OCI-LY7 (cell line): ENCODE results near the gene FAM47E. TPM values are rescaled to one million over a fixed set of nuclear protein-coding genes. Genes with fewer than 3 reads are reported as not detected.

ENCODE experiments used
- BruUV-seq: library from RNA; stranded (reverse); fragments of 400-500 nt; replicated peaks from 2 replicates; lab custom pipeline; 2021; lab: Mats Ljungman, UMichigan
- CTCF ChIA-PET: fragments of 300-600 bp; sonication (Branson Sonifier 250); formaldehyde crosslinking; loops from one replicate; lab custom pipeline; 2022; ENCODE audit warnings: antibody characterized with exemption; ENCODE audit not compliant: unreplicated experiment; lab: Charles Lee
- POLR2A ChIA-PET: fragments of 300-600 bp; sonication (Branson Sonifier 250); formaldehyde crosslinking; loops from one replicate; lab custom pipeline; 2022; ENCODE audit warnings: antibody characterized with exemption; lab: Charles Lee
- DNase-seq: peaks from one replicate; pipeline ENCODE4 v3.0.0-alpha.2; 2015; ENCODE audit warnings: low spot score
- H2AFZ ChIP-seq: fragments of 200-600 bp; sonication (generic), shearing (Covaris generic); 2 replicates; pipeline ENCODE4 v1.6.1; 2014; ENCODE audit warnings: mild to moderate bottlenecking, antibody characterized with exemption, low read length, moderate library complexity
- H3K27ac ChIP-seq: fragments of 200-600 bp; sonication (generic); 2 replicates; pipeline ENCODE4 v1.5.1; 2014; ENCODE audit warnings: mixed run types, low read depth, mild to moderate bottlenecking, moderate library complexity, low read length, inconsistent platforms; ENCODE audit not compliant: poor library complexity, severe bottlenecking
- H3K36me3 ChIP-seq: fragments of 200-600 bp; sonication (generic); 2 replicates; pipeline ENCODE4 v1.6.1; 2014; ENCODE audit warnings: mild to moderate bottlenecking, antibody characterized with exemption, low read length, moderate library complexity, mixed read lengths; ENCODE audit not compliant: insufficient read depth
- H3K4me1 ChIP-seq: fragments of 200-600 bp; sonication (generic); 2 replicates; pipeline ENCODE4 v1.5.1; 2014; ENCODE audit warnings: mild to moderate bottlenecking, low read length; ENCODE audit not compliant: insufficient read depth, poor library complexity, severe bottlenecking
- H3K4me2 ChIP-seq: fragments of 200-600 bp; sonication (generic); 2 replicates; pipeline ENCODE4 v1.6.1; 2014; ENCODE audit warnings: mild to moderate bottlenecking, low read length
- H3K4me3 ChIP-seq: fragments of 200-600 bp; sonication (generic); 2 replicates; pipeline ENCODE4 v1.5.1; 2014; ENCODE audit warnings: mild to moderate bottlenecking, low read depth, low read length; ENCODE audit not compliant: poor library complexity, severe bottlenecking
- H3K79me2 ChIP-seq: fragments of 200-600 bp; sonication (generic); 2 replicates; pipeline ENCODE4 v1.6.1; 2016; ENCODE audit warnings: low read depth, mild to moderate bottlenecking, low read length, moderate library complexity, mixed read lengths; ENCODE audit not compliant: insufficient read depth
- H3K9me2 ChIP-seq: fragments of 200-600 bp; sonication (generic); 2 replicates; pipeline ENCODE4 v1.6.1; 2016; ENCODE audit warnings: mild to moderate bottlenecking, low read length, mixed read lengths; ENCODE audit not compliant: insufficient read depth
- H3K9me3 ChIP-seq: fragments of 200-600 bp; sonication (generic); 2 replicates; pipeline ENCODE4 v1.6.1; 2014; ENCODE audit warnings: mild to moderate bottlenecking, mixed run types, low read length, mixed read lengths
- H4K20me1 ChIP-seq: fragments of 200-600 bp; sonication (generic); 2 replicates; pipeline ENCODE4 v1.6.1; 2014; ENCODE audit warnings: mild to moderate bottlenecking, antibody characterized with exemption, low read length, moderate library complexity, mixed read lengths; ENCODE audit not compliant: insufficient read depth
- CTCF ChIP-seq: fragments of 200-600 bp; sonication (generic); conservative IDR thresholded peaks from 2 replicates; pipeline ENCODE4 v1.5.1; 2014; ENCODE audit warnings: mild to moderate bottlenecking, antibody characterized with exemption, low read length, moderate library complexity, mixed read lengths
- EZH2phosphoT487 ChIP-seq: fragments of 200-600 bp; sonication (generic); IDR thresholded peaks from 2 replicates; pipeline ENCODE4 v1.6.1; 2018; ENCODE audit warnings: low read depth, borderline replicate concordance, mild to moderate bottlenecking, mixed run types, antibody characterized with exemption, low read length, moderate library complexity, mixed read lengths
- intact Hi-C: fragments of 100-400 bp; cut with micrococcal nuclease; formaldehyde crosslinking; loops from one replicate; pipeline ENCODE4 v1.10.0; 2022; ENCODE audit not compliant: unreplicated experiment
- total RNA-seq, 2 experiments: library from RNA; depleted of rRNA in 1 of 2; stranded (reverse); fragments of >200 nt in 1 of 2; shearing (Covaris generic) in 1 of 2; gene quantifications; 2 replicates each; pipeline ENCODE4 v1.2.3, GENCODE V29; 2014 to 2022

FAM47E gene
- total RNA-seq, 2 experiments from 2014 or later: not detected

- POLR2A ChIA-PET: interaction anchor here (1.0 kb wide), 1 partner anchor 124 kb away, joined by 3 read pairs; no protein-coding TSS in a partner anchor
- H2AFZ ChIP-seq: no peak overlapping the region
- CTCF ChIA-PET: no interaction called here
Observed at GRCh38 chr4:76307660-76308014, 56.1 kb downstream of the FAM47E start.

GRCh38 chr4:76308548-76308947, 57.0 kb downstream of the FAM47E start:
- H3K4me2 ChIP-seq: no peak overlapping the region
- no TSS peak for BruUV-seq
- no peak overlapping the region for H3K27ac ChIP-seq
- DNase-seq: no peak
- no peaks in the 10 kb centered on the region for H3K79me2 ChIP-seq
- H3K36me3 ChIP-seq: no peaks in the 10 kb centered on the region
- H2AFZ ChIP-seq: no peak overlapping the region
- H3K4me3 ChIP-seq: no peak overlapping the region
- H3K9me3 ChIP-seq: no peaks in the 10 kb centered on the region
- CTCF ChIA-PET: no interaction called here
- no peaks in the 10 kb centered on the region for H4K20me1 ChIP-seq
- intact Hi-C loops: no loop called here
- TF ChIP-seq EZH2phosphoT487 (no peak), CTCF (no peak)
- POLR2A ChIA-PET: no interaction called here
- H3K9me2 ChIP-seq: no peaks in the 10 kb centered on the region
- H3K4me1 ChIP-seq: no peaks in the 10 kb centered on the region

More at GRCh38 chr4:76307660-76308014, 56.1 kb downstream of the FAM47E start:
- H4K20me1 ChIP-seq: no peaks in the 10 kb centered on the region
- H3K79me2 ChIP-seq: no peaks in the 10 kb centered on the region
- no peak overlapping the region for H3K27ac ChIP-seq
- TF ChIP-seq CTCF (no peak), EZH2phosphoT487 (no peak)
- no TSS peak for BruUV-seq
- H3K4me1 ChIP-seq: no peaks in the 10 kb centered on the region
- H3K4me3 ChIP-seq: no peak overlapping the region
- DNase-seq: no peak
- no peak overlapping the region for H3K4me2 ChIP-seq
- H3K9me3 ChIP-seq: no peaks in the 10 kb centered on the region
- intact Hi-C loops: no loop called here
- H3K9me2 ChIP-seq: no peaks in the 10 kb centered on the region
- H3K36me3 ChIP-seq: no peaks in the 10 kb centered on the region

DNA sequence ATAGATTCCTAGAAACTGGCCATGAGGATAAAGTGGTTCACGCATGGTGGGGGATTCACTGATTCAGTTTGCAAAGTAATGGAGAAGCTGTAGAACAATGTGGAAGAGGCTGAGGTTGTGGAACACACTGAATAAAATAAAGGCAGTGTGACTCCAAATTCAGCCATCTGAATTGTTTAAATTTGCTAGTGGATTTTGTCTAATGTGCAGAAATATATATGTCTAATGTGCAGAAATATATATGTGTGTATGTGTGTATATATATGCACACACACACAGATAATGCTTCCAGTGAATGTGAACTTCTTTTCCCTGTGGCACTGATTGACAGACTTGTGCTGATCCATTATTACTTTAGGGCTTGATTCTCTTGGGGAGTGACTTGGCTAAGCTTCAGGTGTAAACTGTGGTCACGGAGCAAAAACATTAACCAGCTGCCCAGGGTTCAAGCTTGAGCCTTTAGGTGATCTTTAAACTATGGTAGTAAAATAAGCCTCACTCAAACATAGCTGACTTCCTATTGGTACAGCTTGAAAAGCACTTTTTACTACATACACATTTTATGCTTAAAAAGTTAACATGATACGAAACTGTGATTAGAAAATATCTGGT, 58.5 kb downstream of the FAM47E start:
- ChIA-PET POLR2A (no interaction called here), CTCF (no interaction called here)
- H3K79me2 ChIP-seq: no peaks in the 10 kb centered on the region
- H3K36me3 ChIP-seq: no peaks in the 10 kb centered on the region
- no peak for TF ChIP-seq CTCF
- TF ChIP-seq EZH2phosphoT487: no peak
- no peak overlapping the region for H2AFZ ChIP-seq
- H3K9me2 ChIP-seq: no peaks in the 10 kb centered on the region
- no peaks in the 10 kb centered on the region for H4K20me1 ChIP-seq
- no TSS peak for BruUV-seq
- no peak overlapping the region for H3K4me2 ChIP-seq
- H3K4me1 ChIP-seq: no peaks in the 10 kb centered on the region
- H3K9me3 ChIP-seq: no peaks in the 10 kb centered on the region
- no peak for DNase-seq
- H3K27ac ChIP-seq: no peak overlapping the region
- H3K4me3 ChIP-seq: no peak overlapping the region
- intact Hi-C loops: no loop called here
